Uterus (tissue), 4 donors: ENCODE results near the gene AKNA. TPM values are rescaled to one million over a fixed set of nuclear protein-coding genes. Genes with fewer than 3 reads are reported as not detected.

Experiments
- DNase-seq, 2 donors: peaks; one replicate each; pipeline ENCODE4 v3.0.0-alpha.2; 2019 to 2020
- H3K27ac ChIP-seq, 2 donors: fragments of 200-600 bp; sonication (generic); 1 replicate in 1 of 2; 2 replicates in 1 of 2; pipeline ENCODE4 v1.5.1; 2016 to 2018
- H3K27me3 ChIP-seq, 2 donors: fragments of 200-600 bp; sonication (generic); one replicate each; pipeline ENCODE4 v1.5.1; 2018 to 2019; ENCODE audit warnings: control low read depth in 1 of 2
- H3K36me3 ChIP-seq, 2 donors: fragments of 200-600 bp; sonication (generic); one replicate each; pipeline ENCODE4 v1.5.1; 2019; ENCODE audit warnings: control low read depth in 1 of 2
- H3K4me1 ChIP-seq, 2 donors: fragments of 200-600 bp; sonication (generic); one replicate each; pipeline ENCODE4 v1.5.1; 2018 to 2019; ENCODE audit warnings: control low read depth in 1 of 2
- H3K4me3 ChIP-seq, 2 donors: fragments of 200-600 bp; sonication (generic); 1 replicate in 1 of 2; 2 replicates in 1 of 2; pipeline ENCODE4 v1.5.1; 2018 to 2019; ENCODE audit warnings: mild to moderate bottlenecking in 1 of 2
- H3K9me3 ChIP-seq, 2 donors: fragments of 200-600 bp; sonication (generic); one replicate each; pipeline ENCODE4 v1.5.1; 2019; ENCODE audit warnings: control low read depth in 1 of 2
- POLR2A ChIP-seq, 2 donors: fragments of 450-650 bp; IDR thresholded peaks; one replicate each; pipeline ENCODE4 v1.6.1; 2016; ENCODE audit warnings: antibody characterized with exemption in 2 of 2, mild to moderate bottlenecking in 1 of 2, moderate library complexity in 1 of 2
- intact Hi-C: fragments of 100-400 bp; cut with DNase I; formaldehyde crosslinking; loops from one replicate; pipeline ENCODE4 v1.15.1; 2023; ENCODE audit warnings: low total_unique reads
- total RNA-seq, 4 donors: library from RNA; depleted of rRNA in 3 of 4; stranded (reverse); fragments of >200 nt in 3 of 4; gene quantifications; one replicate each; pipeline versions ENCODE4 v1.1.0 to v1.2.4, GENCODE V29; 2014 to 2023
- TF ChIP-seq, protein P1 (sequence below), 4 experiments: fragments of 200-600 bp in 2 of 4; fragments of 450-650 bp in 2 of 4; sonication (generic) in 2 of 4; IDR thresholded peaks; one replicate each; pipeline ENCODE4 v1.5.1; 2016 to 2019; ENCODE audit warnings: antibody characterized with exemption in 4 of 4, mild to moderate bottlenecking in 2 of 4, moderate library complexity in 1 of 4
- donor health status: DM: yes; HTN: yes; CAD: no.

The AKNA gene
- total RNA-seq, 4 donors from 2014 or later, result 24.1 to 123 (median 34.3) TPM

GRCh38 chr9:114347675-114348074, 40.1 kb downstream of the AKNA start:
- Histone ChIP-seq H3K36me3 (no peaks in the 10 kb centered on the region), H3K4me3 (no peak overlapping the region), H3K4me1 (peaks cover 5 to 11% of the 10 kb centered on the region in 2 donors), H3K27ac (peak overlapping the region; percentile 80 to 84), H3K27me3 (no peaks in the 10 kb centered on the region), H3K9me3 (no peaks in the 10 kb centered on the region)
- no peak for DNase-seq
- intact Hi-C loops, result loop anchor here (10.0 kb wide), 1 partner anchor 137 kb away; no protein-coding TSS in a partner anchor
- TF ChIP-seq, protein P1, sequence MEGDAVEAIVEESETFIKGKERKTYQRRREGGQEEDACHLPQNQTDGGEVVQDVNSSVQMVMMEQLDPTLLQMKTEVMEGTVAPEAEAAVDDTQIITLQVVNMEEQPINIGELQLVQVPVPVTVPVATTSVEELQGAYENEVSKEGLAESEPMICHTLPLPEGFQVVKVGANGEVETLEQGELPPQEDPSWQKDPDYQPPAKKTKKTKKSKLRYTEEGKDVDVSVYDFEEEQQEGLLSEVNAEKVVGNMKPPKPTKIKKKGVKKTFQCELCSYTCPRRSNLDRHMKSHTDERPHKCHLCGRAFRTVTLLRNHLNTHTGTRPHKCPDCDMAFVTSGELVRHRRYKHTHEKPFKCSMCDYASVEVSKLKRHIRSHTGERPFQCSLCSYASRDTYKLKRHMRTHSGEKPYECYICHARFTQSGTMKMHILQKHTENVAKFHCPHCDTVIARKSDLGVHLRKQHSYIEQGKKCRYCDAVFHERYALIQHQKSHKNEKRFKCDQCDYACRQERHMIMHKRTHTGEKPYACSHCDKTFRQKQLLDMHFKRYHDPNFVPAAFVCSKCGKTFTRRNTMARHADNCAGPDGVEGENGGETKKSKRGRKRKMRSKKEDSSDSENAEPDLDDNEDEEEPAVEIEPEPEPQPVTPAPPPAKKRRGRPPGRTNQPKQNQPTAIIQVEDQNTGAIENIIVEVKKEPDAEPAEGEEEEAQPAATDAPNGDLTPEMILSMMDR (IDR thresholded peaks at IDR 0.05), result no peak
- no peak for TF ChIP-seq POLR2A (IDR thresholded peaks at IDR 0.05)

DNA sequence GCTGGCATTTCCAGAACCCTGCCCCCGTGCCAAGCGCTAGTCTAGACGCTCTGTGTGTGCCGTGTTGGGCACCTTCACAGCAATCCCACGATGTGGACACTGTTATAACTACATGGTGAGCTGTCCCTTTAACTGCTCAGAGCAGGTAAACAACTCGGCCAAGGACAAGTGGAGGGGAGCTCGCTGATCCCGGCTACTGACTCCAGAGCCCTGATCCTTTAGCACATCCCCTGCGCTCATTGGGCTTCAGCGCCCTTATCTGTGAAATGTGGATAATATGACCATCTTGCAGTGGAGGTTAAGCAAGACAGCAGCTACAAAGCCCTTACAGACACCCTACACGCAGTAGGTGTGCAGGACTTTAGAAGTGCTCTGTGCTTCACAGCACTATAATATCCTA, 41.6 kb downstream of the AKNA start:
- intact Hi-C loops, result loop anchor here (10.0 kb wide), 1 partner anchor 139 kb away; no protein-coding TSS in a partner anchor
- peak overlapping the region in 1 of 2 donors; percentile 5 for H3K27ac ChIP-seq
- peaks cover 5 to 11% of the 10 kb centered on the region in 2 donors for H3K4me1 ChIP-seq
- DNase-seq, result no peak
- no peaks in the 10 kb centered on the region for H3K9me3 ChIP-seq
- H3K4me3 ChIP-seq, result no peak overlapping the region
- H3K36me3 ChIP-seq, result no peaks in the 10 kb centered on the region
- TF ChIP-seq, protein P1 (IDR thresholded peaks at IDR 0.05), result no peak
- no peak for TF ChIP-seq POLR2A (IDR thresholded peaks at IDR 0.05)
- H3K27me3 ChIP-seq, result no peaks in the 10 kb centered on the region

DNA sequence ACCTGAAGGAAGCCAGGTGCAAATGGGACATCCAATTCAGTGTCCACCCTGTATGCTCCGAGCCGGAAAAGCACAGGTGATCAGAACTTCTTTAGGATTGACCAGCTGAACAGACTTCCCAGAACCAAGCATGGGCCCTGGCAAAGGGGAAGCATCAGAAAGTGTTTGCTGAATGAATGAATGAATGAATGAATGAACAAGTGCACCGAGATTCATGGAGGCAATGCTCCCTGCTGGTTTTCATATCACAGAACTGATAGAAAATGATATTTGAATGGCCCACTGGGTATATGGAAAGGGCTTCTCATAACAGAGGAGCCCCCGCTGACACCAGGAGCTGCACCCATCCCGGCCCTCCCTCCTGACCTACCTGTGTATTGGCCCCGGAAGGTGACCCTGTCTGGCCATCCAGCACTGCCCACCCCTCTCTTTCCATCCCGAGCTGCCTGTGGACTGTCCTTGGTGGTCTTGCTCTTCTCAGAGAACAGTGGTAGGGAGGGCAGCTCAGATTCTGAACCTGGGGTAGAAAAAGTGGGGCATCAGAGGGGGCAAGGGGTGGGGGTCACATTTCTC, 42.2 kb downstream of the AKNA start:
- H3K9me3 ChIP-seq, result no peaks in the 10 kb centered on the region
- no peaks in the 10 kb centered on the region for H3K27me3 ChIP-seq
- no peak for TF ChIP-seq POLR2A (IDR thresholded peaks at IDR 0.05)
- TF ChIP-seq, protein P1 (IDR thresholded peaks at IDR 0.05), result no peak
- H3K36me3 ChIP-seq, result no peaks in the 10 kb centered on the region
- H3K4me1 ChIP-seq, result peaks cover 5 to 11% of the 10 kb centered on the region in 2 donors
- intact Hi-C loops, result loop anchor here (10.0 kb wide), 1 partner anchor 139 kb away; no protein-coding TSS in a partner anchor
- H3K27ac ChIP-seq, result no peak overlapping the region
- no peak for DNase-seq
- no peak overlapping the region for H3K4me3 ChIP-seq

GRCh38 chr9:114344692-114345091, 43.1 kb downstream of the AKNA start:
- Histone ChIP-seq H3K4me3 (no peak overlapping the region), H3K36me3 (no peaks in the 10 kb centered on the region), H3K4me1 (peaks cover 4 to 9% of the 10 kb centered on the region in 2 donors), H3K27me3 (no peaks in the 10 kb centered on the region), H3K27ac (peak overlapping the region in 1 of 2 donors; percentile 16), H3K9me3 (no peaks in the 10 kb centered on the region)
- intact Hi-C loops, result loop anchor here (10.0 kb wide), 1 partner anchor 140 kb away; no protein-coding TSS in a partner anchor
- no peak for DNase-seq
- TF ChIP-seq POLR2A (IDR thresholded peaks at IDR 0.05), result no peak
- TF ChIP-seq, protein P1 (IDR thresholded peaks at IDR 0.05), result no peak

GRCh38 chr9:114344188-114344566, 43.6 kb downstream of the AKNA start:
- H3K27me3 ChIP-seq, result no peaks in the 10 kb centered on the region
- H3K9me3 ChIP-seq, result no peaks in the 10 kb centered on the region
- H3K36me3 ChIP-seq, result no peaks in the 10 kb centered on the region
- no peak overlapping the region for H3K4me3 ChIP-seq
- H3K27ac ChIP-seq, result peak overlapping the region in 1 of 2 donors; percentile 16
- DNase-seq, result no peak
- TF ChIP-seq POLR2A (IDR thresholded peaks at IDR 0.05), result no peak
- TF ChIP-seq, protein P1 (IDR thresholded peaks at IDR 0.05), result no peak
- H3K4me1 ChIP-seq, result peaks cover 0 to 3% of the 10 kb centered on the region in 2 donors
- intact Hi-C loops, result loop anchor here (10.0 kb wide), 1 partner anchor 141 kb away; no protein-coding TSS in a partner anchor
